ENCODE results near the gene LMNB1.

- TF ChIP-seq EZH2 (IDR thresholded peaks at IDR 0.05) (no peak), POLR2AphosphoS5 (IDR thresholded peaks at IDR 0.05; ENCODE audit: borderline replicate concordance, low read depth, low read length) (no peak)
Measured at GRCh38 chr5:126819253-126819652, 42.3 kb downstream of the LMNB1 start.
